Neural progenitor cell (in vitro differentiated cells): ENCODE data around the gene OR7A5. TPM values are rescaled to one million over a fixed set of nuclear protein-coding genes. Genes with fewer than 3 reads are reported as not detected.

ENCODE experiments used
- DNase-seq: peaks from one replicate; pipeline ENCODE4 v3.0.0-alpha.2; 2016; ENCODE audit warnings: low spot score
- H2AFZ ChIP-seq: fragments of 200-600 bp; sonication (generic); replicated peaks from 2 replicates; pipeline ENCODE4 v1.6.1; 2016; ENCODE audit warnings: antibody characterized with exemption
- H3F3A ChIP-seq: fragments of 200-600 bp; sonication (generic); 2 replicates; pipeline ENCODE4 v1.6.1; 2016; ENCODE audit warnings: antibody characterized with exemption, low read depth
- H3K27ac ChIP-seq: fragments of 200-600 bp; sonication (generic); 2 replicates; pipeline ENCODE4 v1.5.1; 2016; ENCODE audit warnings: mild to moderate bottlenecking
- H3K27me3 ChIP-seq: fragments of 200-600 bp; sonication (generic); 2 replicates; pipeline ENCODE4 v1.6.1; 2016; ENCODE audit warnings: mild to moderate bottlenecking, moderate library complexity
- H3K36me3 ChIP-seq: fragments of 200-600 bp; sonication (generic); 2 replicates; pipeline ENCODE4 v1.5.1; 2016
- H3K4me1 ChIP-seq: fragments of 200-600 bp; sonication (generic); 2 replicates; pipeline ENCODE4 v1.6.1; 2016; ENCODE audit warnings: mixed run types
- H3K4me2 ChIP-seq: fragments of 200-600 bp; sonication (generic); 2 replicates; pipeline ENCODE4 v1.6.1; 2016
- H3K4me3 ChIP-seq: fragments of 200-600 bp; sonication (generic); 2 replicates; pipeline ENCODE4 v1.5.1; 2016
- H3K79me2 ChIP-seq: fragments of 200-600 bp; sonication (generic); 2 replicates; pipeline ENCODE4 v1.6.1; 2016; ENCODE audit warnings: low read depth
- H3K9ac ChIP-seq: fragments of 200-600 bp; sonication (generic); 2 replicates; pipeline ENCODE4 v1.6.1; 2016
- H3K9me3 ChIP-seq: fragments of 200-600 bp; sonication (generic); 2 replicates; pipeline ENCODE4 v1.5.1; 2016; ENCODE audit warnings: low read depth
- H4K20me1 ChIP-seq: fragments of 200-600 bp; sonication (generic); 2 replicates; pipeline ENCODE4 v1.6.1; 2016; ENCODE audit warnings: low read depth
- H3K27ac Mint-ChIP-seq: 3 replicates; pipeline ENCODE4 v1.8.0; 2021; ENCODE audit warnings: mixed read lengths
- H3K27me3 Mint-ChIP-seq: 2 replicates; pipeline ENCODE4 v1.8.0; 2022; ENCODE audit warnings: low read depth, mild to moderate bottlenecking, inconsistent platforms, moderate library complexity, mixed read lengths; ENCODE audit not compliant: insufficient read depth
- H3K36me3 Mint-ChIP-seq: 3 replicates; pipeline ENCODE4 v1.8.0; 2021; ENCODE audit warnings: mixed read lengths
- H3K4me1 Mint-ChIP-seq: 3 replicates; pipeline ENCODE4 v1.8.0; 2021; ENCODE audit warnings: mixed read lengths
- H3K4me3 Mint-ChIP-seq: 3 replicates; pipeline ENCODE4 v1.8.0; 2021; ENCODE audit warnings: mild to moderate bottlenecking, moderate library complexity, mixed read lengths
- H3K9me3 Mint-ChIP-seq: 3 replicates; pipeline ENCODE4 v1.8.0; 2020; ENCODE audit warnings: mixed read lengths
- EZH2 ChIP-seq: fragments of 200-600 bp; sonication (generic); IDR thresholded peaks from 2 replicates; pipeline ENCODE4 v1.6.1; 2017; ENCODE audit warnings: antibody characterized with exemption, mild to moderate bottlenecking, moderate library complexity
- EZH2phosphoT487 ChIP-seq: fragments of 200-600 bp; sonication (generic); IDR thresholded peaks from 2 replicates; pipeline ENCODE4 v1.6.1; 2017; ENCODE audit warnings: antibody characterized with exemption
- total RNA-seq: library from RNA; depleted of rRNA; stranded (reverse); fragments of >200 nt; gene quantifications from 2 replicates; pipeline ENCODE4 v1.2.3, GENCODE V29; 2015; ENCODE audit warnings: low replicate concordance
- TF ChIP-seq, protein P1 (sequence below): fragments of 200-600 bp; sonication (generic); IDR thresholded peaks from 2 replicates; pipeline ENCODE4 v1.5.1; 2017; ENCODE audit warnings: antibody characterized with exemption, mild to moderate bottlenecking

OR7A5 gene
- total RNA-seq, 1 donor from 2014 or later, result not detected

DNA sequence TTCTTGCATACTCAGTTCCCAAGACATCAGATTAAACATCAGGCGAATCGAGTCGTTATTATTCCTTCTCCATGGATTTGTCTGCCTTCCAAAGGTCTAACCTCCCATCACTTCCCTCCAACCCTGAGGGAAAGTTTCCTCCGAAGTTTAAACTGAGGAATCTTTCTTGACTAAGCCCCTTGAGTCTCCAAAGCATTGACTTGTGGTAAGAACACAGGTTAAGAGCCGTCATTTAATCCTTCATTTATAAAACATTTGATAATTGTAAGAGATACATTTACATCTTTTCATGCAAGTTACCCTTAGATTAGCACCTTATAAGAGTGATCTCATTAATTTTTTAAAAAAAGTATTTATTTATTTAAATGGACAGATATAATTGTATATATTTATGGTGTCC, 13.8 kb upstream of the OR7A5 start, which contains the start of gene OR7A10:
Gene OR7A10, minus strand, starts transcription at position 101 of the 400 bp plus-strand sequence. CDS start 7,045 bp downstream, outside the sequence.
- Histone ChIP-seq H3K27ac (no peak within 1 kb of the TSS), H3K79me2 (no peaks in the 10 kb centered on the region), H3K9ac (no peak within 1 kb of the TSS), H3K4me3 (no peak within 1 kb of the TSS), H3K36me3 (no peaks in the 10 kb centered on the region), H3K4me1 (no peaks in the 10 kb centered on the region), H4K20me1 (no peaks in the 10 kb centered on the region), H2AFZ (no peak within 1 kb of the TSS), H3K27me3 (no peaks in the 10 kb centered on the region), H3F3A (no peaks in the 10 kb centered on the region), H3K4me2 (no peak within 1 kb of the TSS), H3K9me3 (peaks cover 15% of the 10 kb centered on the region)
- H3K27ac Mint-ChIP-seq, result no peak within 1 kb of the TSS
- H3K4me3 Mint-ChIP-seq, result no peak within 1 kb of the TSS
- H3K9me3 Mint-ChIP-seq, result no peaks in the 10 kb centered on the region
- H3K36me3 Mint-ChIP-seq, result no peaks in the 10 kb centered on the region
- no peaks in the 10 kb centered on the region for H3K4me1 Mint-ChIP-seq
- H3K27me3 Mint-ChIP-seq, result no peaks in the 10 kb centered on the region
- TF ChIP-seq, protein P1, sequence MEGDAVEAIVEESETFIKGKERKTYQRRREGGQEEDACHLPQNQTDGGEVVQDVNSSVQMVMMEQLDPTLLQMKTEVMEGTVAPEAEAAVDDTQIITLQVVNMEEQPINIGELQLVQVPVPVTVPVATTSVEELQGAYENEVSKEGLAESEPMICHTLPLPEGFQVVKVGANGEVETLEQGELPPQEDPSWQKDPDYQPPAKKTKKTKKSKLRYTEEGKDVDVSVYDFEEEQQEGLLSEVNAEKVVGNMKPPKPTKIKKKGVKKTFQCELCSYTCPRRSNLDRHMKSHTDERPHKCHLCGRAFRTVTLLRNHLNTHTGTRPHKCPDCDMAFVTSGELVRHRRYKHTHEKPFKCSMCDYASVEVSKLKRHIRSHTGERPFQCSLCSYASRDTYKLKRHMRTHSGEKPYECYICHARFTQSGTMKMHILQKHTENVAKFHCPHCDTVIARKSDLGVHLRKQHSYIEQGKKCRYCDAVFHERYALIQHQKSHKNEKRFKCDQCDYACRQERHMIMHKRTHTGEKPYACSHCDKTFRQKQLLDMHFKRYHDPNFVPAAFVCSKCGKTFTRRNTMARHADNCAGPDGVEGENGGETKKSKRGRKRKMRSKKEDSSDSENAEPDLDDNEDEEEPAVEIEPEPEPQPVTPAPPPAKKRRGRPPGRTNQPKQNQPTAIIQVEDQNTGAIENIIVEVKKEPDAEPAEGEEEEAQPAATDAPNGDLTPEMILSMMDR, result no peak
- no peak for TF ChIP-seq EZH2phosphoT487
- TF ChIP-seq EZH2, result no peak
- no peak for DNase-seq

DNA sequence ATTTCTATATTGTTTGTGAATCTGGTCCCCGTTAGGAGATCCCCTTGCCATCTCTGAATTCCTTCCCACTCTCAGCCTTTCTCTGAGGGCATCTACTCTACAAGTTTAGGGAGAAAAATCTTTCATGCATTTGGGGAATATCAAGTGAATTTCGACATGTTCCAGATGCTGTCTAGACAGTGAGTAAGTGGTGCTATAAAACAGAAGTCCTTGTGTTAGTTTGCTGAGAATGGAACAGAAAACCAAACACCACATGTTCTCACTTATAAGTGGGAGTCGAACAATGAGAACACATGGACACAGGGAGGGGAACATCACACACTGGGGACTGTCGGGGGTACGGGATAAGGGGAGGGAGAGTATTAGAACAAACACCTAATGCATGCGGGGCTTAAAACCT, 8.6 kb upstream of the OR7A5 start:
- H3F3A ChIP-seq, result no peaks in the 10 kb centered on the region

DNA sequence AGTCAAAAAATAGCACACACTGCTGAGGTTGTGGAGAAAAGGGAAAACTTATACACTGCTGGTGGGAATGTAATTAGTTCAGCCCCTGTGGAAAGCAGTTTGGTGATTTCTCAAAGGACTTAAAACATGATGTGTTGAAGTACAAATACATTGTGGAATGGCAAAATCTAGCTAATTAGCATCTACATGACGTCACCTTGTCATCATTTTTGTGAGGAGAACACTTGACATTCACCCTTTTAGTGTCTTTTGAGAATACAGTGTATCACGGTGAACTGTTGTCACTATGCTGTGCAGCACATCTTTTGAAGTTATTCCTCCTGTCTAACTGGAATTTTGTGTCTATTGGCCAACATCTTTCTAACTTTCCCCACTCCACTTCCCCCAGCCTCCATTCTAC, 8.2 kb upstream of the OR7A5 start:
- Mint-ChIP-seq H3K4me1 (no peaks in the 10 kb centered on the region), H3K27ac (no peak overlapping the region), H3K27me3 (peaks cover 2% of the 10 kb centered on the region), H3K4me3 (no peak overlapping the region), H3K36me3 (no peaks in the 10 kb centered on the region), H3K9me3 (no peaks in the 10 kb centered on the region)
- H3K9me3 ChIP-seq, result peaks cover 7% of the 10 kb centered on the region
- no peak for DNase-seq
- H3K27me3 ChIP-seq, result no peaks in the 10 kb centered on the region
- no peak overlapping the region for H3K9ac ChIP-seq
- no peak for TF ChIP-seq EZH2
- TF ChIP-seq, protein P1, result no peak
- TF ChIP-seq EZH2phosphoT487, result no peak
- no peaks in the 10 kb centered on the region for H3K79me2 ChIP-seq
- H3K36me3 ChIP-seq, result no peaks in the 10 kb centered on the region
- no peaks in the 10 kb centered on the region for H3F3A ChIP-seq
- H3K27ac ChIP-seq, result no peak overlapping the region
- no peak overlapping the region for H2AFZ ChIP-seq
- H3K4me2 ChIP-seq, result no peak overlapping the region
- H4K20me1 ChIP-seq, result no peaks in the 10 kb centered on the region
- H3K4me1 ChIP-seq, result no peaks in the 10 kb centered on the region
- H3K4me3 ChIP-seq, result no peak overlapping the region

More for the DNA sequence above, 8.6 kb upstream of the OR7A5 start:
- no peaks in the 10 kb centered on the region for H3K36me3 Mint-ChIP-seq
- Histone ChIP-seq H4K20me1 (no peaks in the 10 kb centered on the region), H3K9ac (no peak overlapping the region), H3K4me2 (no peak overlapping the region), H2AFZ (no peak overlapping the region), H3K27me3 (no peaks in the 10 kb centered on the region), H3K4me3 (no peak overlapping the region), H3K9me3 (peaks cover 7% of the 10 kb centered on the region), H3K36me3 (no peaks in the 10 kb centered on the region), H3K27ac (no peak overlapping the region), H3K4me1 (no peaks in the 10 kb centered on the region), H3K79me2 (no peaks in the 10 kb centered on the region)
- H3K27ac Mint-ChIP-seq, result no peak overlapping the region
- no peak for DNase-seq
- H3K4me1 Mint-ChIP-seq, result no peaks in the 10 kb centered on the region
- no peaks in the 10 kb centered on the region for H3K9me3 Mint-ChIP-seq
- TF ChIP-seq EZH2, result no peak
- no peak for TF ChIP-seq EZH2phosphoT487
- TF ChIP-seq, protein P1, result no peak
- H3K4me3 Mint-ChIP-seq, result no peak overlapping the region
- H3K27me3 Mint-ChIP-seq, result peaks cover 2% of the 10 kb centered on the region
